Activated CD4-positive, alpha-beta T cell treated with anti-CD3 and anti-CD28 coated beads for 24 hours (primary cell): Measurements from ENCODE around the gene NECTIN4.
A peak's percentile ranks its signal among the peaks of the same experiment; 100 is the strongest.

Experiments used
- DNase-seq, 2 donors: peaks; one replicate each; pipeline ENCODE4 v3.0.0-alpha.2; 2020; ENCODE audit warnings: low read depth in 2 of 2

NECTIN4 gene

DNA sequence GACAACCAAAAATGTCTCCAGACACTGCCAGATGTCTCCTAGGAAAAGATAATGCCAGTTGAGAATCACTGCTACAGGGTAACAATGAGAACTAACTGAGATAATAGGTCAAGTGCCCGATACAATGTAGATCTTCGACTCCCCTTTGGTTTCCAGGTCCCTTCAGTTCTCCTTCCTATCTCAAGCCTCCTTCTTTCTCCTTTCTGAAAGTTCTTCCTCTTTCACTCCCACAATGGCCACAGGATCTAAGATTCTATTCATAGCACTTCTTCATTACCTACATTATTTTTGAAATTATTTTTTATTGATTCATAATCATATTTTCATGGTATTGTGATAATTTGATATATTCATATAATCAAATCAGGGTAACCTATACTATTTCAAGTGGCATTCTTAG lies 22.2 kb upstream of the NECTIN4 start:
- DNase-seq, result no peak

DNA sequence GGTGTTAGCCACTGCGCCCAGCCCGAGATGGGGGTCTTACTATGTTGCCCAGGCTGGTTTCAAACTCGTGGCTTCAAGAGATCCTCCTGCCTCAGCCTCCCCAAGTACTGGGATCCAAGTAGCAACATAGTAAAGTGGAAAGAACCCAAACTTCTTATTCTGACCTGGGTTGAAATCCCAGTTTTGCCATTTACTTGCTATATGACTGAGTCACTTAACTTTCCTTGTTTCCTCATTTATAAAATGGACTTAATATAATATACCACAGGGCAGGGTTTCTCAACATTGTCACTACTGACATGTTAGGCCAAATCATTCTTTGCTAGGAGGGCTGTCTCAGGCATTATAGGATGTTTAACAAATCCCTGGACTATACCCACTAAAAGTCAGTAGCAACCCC lies 21.8 kb upstream of the NECTIN4 start:
- DNase-seq, result no peak

DNA sequence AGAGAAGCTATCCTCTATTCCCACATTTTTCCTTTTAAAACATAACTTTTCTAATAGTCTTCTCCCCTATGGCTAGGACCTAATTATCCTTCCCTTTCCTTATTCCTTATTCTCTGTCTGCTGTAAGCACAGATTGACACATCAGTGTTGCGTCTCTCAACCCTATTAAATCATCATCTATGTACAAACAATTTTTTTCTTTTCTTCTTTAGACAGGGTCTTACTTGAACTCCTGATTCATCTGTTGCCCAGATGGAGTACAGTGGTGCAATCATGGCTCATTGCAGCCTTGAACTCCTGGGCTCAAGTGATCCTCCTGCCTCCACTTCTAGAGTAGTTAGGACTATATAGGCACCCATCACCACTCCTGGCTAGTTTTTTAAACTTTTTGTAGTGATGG lies 17.1 kb upstream of the NECTIN4 start:
- no peak for DNase-seq

DNA sequence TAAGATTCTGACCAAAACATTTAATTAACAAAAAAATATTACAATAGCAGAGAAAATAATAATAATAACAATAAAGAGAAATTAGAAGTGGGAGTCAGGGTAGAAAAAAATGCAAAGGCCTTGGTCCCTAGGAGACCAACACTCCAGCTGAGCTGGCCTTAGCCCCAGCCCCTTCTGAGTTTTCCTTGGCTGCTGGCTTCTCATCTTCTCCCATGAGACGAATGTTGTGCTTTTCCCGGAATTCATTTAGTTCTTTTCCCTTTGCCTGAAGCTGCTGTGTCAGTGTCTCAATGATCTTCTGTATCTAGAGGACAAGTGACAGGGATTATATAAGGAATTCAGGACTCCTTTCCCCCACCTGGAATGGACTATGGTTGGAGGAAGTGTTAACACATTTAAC lies 11.2 kb upstream of the NECTIN4 start:
- no peak for DNase-seq

DNA sequence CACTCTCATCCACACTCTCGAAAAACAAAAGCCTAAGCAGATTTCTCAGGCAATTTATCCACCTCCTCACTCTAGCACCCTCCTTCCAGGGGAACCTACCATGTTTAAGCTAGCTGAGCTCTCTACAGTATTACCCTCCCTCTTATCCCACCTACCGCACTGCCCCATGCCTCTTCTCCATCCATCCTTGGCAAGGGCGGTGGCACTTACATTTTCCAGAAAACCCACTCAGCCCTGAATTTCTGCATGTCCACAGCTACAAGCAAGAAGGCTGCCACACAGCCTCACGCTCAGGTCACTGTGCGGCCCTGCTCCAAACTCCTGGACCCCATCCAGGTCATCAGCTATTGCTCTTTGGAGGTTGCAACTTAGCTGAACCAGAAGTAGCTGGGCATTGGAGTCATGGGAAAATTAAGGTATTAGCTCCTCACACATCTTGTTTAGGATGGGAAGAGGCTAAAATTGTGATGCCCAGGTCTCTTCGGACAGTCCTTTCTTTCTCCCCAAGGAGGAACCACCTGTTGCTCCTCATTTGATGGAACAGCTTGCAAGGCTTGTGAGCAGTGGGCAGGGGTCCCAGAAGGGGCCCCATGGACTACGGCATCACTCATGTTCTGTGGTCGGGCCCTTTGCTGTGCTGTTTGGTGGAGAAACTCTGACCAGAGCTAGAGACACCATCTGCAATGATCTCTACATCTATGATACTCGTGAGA lies 9.9 kb upstream of the NECTIN4 start:
- DNase-seq, result no peak

DNA sequence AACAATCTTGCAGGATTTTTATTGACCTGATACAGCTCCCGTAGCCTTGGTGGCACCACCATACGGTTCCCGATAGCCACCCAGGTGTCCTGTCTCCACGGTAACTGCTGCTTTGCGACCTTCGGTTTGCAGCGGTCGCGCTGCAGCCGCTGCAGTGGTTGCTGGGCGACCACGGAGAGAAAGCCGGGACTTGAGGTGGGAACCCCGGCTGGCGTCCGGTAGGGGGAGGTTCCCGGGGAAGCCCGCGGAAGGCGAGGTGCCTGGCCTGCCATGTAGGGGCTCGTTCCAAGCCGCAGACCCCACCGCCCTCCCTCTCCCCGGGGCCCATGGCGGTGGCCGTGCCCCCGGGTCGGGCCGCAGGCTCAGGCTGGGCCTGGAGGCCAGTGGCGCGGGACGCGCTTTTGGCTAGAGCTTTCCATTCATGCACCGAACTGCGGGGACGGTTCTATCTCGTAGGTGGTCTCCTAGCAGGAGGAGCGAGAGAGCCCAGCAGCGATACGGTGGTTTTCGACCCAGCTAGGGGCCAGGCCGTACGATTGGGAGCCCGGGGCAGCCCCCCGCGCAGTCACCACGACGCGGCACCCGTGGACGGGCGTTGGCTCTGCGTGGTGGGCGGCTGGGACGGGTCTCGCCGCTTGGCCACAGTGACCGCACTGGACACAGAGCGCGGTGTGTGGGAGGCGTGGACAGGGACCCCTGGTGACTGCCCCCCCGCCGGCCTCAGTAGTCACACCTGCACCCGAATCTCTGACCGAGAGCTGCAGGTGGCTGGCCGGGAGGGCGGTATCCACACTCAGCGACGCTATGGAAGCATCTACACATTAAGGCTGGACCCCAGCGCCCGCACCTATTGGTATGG lies 9.1 kb upstream of the NECTIN4 start, which contains the start of gene KLHDC9:
Gene KLHDC9, plus strand, starts transcription at position 152 of the 859 bp plus-strand sequence. Its CDS starts 175 bp downstream, at position 327.
- peak; percentile 36 to 52 for DNase-seq

DNA sequence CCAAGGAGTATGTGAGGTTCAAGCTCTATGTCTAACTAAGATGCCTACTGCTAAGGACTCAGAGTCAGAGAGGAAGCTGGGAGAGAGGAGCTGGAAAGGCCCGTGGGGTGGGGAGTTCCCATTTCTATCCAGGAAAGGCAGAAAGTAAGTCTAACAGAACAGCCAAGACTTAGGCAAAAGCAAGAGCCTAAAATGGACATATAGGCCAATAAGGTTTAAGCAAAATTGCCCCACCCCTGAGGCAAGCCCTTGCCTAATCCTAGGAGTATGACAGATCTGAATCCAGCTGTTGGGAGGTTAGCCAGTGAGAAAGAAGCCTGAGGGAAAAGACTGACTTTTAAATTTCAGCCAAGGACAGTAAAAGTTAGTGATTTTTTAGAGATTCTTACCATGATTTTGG lies 7.2 kb upstream of the NECTIN4 start:
- no peak for DNase-seq

DNA sequence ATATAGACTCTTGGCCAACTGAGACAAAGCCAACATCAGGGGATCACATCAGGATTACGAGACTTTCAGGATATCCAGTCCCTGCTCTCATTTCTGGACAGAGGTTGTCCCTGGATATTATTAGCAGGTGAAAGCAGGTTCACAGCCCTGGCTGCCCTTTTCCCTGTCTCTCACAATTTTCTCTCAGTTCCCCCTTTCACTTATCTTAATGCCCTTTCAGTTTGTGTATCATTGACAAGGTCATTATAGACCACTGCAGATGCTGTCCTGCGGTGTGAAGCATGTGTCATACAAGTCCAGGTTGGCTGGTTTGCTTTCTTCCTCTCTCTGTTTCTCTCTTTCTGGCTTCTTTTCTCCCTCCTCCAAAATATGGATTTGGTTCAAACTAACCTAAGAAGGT lies 6.7 kb upstream of the NECTIN4 start:
- DNase-seq, result no peak

DNA sequence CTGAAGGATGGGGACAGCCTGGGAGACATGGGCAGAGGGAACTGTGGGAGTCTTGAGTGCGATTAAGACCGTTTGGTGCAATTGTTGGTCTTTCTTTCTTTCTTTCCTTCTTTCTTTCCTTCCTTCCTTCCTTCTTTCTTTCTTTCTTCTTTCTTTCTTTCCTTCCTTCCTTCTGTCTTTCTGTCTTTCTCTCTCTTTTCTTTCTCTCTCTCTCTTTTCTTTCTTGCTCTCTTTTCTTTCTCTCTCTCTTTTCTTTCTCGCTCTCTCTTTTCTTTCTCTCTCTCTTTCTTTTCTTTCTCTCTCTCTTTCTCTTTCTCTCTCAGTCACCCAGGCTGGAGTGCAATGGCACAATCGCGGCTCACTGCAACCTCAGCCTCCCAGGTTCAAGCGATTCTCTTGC lies 5.9 kb upstream of the NECTIN4 start:
- DNase-seq, result no peak

DNA sequence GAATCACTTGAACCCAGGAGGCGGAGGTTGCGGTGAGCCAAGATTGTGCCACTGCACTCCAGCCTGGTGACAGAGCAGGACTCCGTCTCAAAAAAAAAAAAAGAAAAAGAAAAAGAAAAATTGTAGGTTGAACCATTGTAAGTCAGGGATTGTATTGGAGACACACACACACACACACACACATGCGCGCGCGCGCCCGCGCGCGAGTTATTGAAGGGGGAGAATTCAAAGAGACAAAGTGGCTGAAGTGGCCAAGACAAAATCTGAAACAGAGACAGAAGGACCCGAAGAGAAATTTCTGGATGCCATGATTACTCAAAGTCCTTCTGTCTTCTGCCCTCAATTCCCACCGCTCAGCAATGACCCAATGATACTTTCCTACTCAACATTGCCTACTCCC lies 5.1 kb upstream of the NECTIN4 start:
- no peak for DNase-seq

DNA sequence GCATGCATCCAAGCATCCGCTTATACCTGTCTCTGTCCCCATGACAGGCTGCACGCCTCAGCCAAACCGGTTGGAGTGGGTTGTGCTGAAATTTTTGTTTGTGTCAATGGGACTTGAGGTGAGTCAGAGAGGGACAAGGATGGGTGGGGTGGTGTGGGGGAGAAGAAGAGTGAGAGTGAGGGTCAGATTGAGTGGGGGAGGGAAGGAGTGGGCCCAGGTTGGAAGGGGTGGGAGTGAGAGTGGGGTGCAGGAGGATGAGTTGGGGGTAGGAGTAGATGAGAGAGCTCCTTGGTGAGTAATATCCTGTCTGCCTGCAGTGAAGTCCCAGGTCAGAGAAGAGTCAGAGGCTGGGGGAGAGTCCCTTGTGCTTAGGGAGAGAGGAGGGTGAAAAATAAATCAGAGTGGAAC lies 3.3 kb upstream of the NECTIN4 start:
- peak in 1 of 2 donors; percentile 19 for DNase-seq

DNA sequence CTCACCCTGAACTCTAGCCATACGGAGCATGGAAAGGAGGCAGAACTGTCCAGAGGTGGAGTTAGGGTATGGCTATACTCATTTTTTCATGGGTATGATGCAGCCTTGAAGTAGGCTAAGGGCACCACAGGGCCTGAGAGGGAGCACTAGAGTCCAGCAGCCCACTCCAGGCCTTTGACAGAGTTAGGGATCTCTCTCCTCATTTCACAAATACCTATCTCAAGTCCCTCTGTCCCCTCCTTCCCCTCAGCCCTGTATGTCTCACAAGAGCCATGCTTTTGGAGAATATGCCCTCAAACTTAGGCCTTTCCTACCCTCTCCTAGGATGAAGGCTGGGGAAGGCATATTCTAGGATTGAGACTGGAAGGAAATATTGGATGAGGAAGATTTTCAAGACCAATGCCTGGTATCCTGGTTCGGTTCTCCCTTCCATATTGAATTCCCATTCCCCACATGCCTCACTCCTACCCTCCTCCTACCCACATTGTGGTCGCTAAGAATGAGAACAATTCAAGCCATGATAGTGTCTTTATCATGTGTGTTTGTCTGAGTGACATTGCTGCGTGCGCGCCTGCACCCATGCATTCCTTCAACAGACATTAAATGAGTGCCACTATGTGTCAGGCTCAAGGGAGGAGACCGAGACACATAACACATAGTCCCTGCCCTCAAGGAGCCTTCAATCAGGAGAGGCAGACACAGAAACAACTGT lies 2.6 kb upstream of the NECTIN4 start:
- no peak for DNase-seq

DNA sequence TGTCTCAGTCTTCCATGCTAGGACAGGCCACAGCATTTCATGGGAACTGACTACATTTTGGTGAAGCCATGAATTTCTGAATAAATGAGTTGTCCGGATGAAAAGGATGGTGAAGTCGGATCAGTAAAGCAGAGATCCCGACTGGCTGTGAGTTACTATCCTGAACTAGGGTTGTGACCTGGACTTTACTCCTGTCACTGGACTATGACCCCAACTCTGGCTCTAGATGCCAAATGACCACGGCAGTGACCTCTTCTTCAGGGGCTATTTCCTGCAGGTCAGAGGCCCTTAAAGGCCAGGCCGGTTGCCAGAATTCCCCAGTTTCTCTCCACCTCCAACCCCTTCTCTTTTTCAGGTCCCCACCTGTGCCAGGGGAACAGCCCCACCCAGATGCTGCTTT lies 1.7 kb upstream of the NECTIN4 start:
- no peak for DNase-seq

DNA sequence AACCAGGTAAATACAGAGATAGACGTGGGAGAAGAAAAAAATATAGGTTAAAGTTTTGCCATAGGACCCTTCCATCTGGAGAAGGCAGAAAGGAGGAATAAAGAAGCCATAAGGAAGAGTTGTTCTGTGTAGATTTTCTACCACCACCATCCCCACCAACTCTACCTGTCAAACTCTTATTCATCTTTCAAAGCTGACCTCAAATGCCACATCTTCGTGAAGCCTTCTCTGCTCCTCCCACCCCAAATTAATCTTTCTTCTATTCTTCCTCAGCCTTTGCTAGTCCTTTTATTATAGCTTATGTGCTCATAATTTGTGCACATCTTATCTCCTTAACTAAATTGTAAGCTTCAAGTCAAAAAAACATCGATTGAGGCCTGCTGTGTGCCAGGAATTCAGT lies 1.3 kb upstream of the NECTIN4 start:
- DNase-seq, result no peak

DNA sequence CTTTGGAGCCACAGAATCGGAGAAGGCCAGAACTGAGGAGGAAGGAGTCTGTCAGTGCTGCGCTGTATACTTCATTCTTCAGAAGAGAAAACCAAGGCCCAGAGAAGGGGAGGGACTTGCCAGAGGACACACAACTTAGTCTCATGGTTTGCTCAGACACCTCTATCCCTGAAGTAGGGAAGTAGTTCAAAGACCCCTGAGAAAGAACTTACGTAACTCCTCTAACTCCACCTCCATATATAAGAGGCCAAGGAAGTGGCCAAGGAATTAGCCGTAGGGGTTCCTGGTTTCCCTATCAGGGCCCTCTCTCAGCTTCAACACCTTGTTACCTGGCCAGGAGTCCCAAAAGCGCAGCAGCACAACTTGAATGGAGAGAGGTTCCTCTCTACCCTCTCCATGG lies 580 bp upstream of the NECTIN4 start:
- DNase-seq, result no peak

DNA sequence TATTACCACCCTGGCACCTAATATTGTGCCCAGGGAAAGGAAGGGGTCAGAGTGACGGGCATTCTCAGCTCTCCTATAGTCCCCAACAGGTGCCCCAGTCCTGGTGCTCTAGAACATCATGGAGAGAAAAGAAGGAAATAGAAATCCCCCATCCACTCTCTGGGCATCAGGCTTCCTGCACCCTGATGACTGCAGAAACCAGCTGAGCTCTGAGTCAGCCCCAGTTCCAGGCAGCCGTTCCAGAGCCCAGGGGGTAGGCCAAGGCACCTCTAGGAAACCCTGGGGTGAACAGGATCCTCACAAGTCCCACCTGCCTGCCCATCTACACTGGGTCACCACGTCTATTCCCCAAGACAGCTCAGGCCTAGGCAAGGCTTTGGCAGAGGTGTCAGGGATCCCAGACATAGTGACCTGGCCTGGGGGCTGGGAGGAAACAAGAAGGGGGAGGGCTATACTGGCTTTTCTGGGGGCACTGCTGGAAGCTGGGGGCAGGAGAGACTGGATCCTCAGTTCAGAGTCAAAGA lies 709 bp downstream of the NECTIN4 start:
- DNase-seq, result no peak

DNA sequence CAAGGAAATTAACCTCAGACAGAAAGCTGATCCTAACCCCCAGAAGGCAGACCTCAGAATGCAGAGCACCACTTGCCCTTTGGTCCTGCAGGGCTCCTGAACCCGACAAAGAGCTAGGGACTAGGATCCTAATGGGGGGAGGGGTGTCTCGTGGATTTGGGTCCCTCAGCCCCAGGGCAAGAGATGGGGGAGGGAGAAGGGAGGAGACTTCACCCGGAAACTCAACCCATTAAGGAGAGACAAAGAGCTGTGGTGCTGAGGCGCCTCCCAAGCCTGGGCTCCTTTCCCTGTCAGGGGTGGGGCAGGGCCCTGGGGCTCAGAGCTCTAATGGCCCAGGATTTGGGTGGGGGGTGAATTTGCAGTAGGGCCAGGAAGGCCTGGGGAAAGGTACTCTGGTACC lies 2.9 kb downstream of the NECTIN4 start:
- DNase-seq, result no peak

DNA sequence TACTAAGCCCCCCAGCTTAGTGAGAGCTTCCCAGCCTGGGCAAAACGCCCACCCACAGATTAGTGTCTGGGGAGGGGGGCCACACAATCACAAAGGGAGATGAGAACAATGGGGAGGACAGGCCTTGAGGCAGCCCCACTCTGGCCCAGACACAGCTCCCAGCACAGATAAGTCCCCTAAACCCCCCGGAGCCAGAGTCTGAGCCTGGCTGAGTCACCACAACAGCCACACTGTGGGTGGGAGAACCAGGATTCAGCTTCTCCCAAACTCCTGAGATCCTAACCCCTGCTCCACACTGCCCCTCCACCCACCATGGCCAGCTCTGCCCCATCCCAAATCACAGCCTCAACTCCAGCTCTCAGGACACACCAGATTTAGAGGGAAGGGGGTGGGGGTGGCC lies 4.2 kb downstream of the NECTIN4 start:
- no peak for DNase-seq

DNA sequence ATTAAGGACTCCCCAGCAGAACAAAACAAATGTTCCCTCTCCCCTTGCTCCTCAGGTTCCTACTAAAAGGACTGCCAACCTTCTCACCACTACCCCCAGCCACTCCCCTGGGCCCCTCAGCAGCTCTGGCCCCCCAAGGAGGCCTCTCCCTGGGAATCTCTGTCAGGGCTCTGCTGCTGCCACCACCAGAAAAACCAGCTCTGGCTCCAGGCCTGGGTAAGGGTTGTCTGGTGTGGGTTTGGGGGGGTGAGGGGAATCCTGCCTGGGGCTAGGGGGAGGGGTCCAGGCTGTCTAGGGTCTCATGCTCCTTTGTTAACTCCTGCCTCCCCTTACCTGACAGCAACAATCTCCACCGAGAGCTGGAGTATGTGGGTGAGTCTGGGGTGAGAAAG lies 4.8 kb downstream of the NECTIN4 start:
- no peak for DNase-seq

DNA sequence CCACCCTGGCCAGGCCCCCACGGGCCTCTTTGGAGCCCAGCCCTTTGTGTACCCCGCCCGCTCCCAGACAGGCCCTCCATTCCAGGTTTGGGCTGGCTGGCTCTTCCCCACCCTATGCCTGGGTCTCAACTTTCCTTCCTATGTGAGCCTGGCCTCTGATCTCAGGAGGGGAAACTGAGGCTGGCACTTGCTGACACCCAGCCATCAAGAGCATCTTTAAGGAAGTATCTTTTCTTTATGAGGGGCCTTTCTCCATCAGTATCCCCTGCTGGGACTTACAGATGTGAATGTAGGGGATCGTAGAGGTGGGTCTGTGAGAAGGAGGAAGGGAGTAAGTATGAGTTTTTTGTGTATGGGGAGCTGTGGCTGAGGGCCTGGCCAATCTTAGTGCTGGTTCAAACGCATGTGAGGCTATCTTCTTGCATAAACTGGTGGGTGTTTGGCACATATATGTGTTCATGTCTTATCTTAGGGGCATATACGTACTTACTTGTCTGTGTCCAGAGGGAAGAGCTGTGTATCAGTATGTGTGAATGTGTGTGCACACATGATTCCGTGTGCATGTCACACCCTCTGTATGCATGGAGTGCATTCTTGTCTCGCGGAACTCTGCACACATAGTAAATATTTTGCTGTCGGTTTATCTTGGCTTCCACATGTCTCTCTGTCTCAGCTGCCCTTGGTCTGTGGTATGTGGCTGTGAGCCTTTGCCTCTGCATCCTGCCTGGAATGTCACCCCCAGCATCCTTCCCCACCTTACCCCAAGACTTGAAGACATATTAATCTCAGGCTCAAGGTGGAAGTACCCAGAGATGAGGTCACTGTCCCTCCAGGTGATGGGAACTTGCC lies 5.4 kb downstream of the NECTIN4 start:
- no peak for DNase-seq

DNA sequence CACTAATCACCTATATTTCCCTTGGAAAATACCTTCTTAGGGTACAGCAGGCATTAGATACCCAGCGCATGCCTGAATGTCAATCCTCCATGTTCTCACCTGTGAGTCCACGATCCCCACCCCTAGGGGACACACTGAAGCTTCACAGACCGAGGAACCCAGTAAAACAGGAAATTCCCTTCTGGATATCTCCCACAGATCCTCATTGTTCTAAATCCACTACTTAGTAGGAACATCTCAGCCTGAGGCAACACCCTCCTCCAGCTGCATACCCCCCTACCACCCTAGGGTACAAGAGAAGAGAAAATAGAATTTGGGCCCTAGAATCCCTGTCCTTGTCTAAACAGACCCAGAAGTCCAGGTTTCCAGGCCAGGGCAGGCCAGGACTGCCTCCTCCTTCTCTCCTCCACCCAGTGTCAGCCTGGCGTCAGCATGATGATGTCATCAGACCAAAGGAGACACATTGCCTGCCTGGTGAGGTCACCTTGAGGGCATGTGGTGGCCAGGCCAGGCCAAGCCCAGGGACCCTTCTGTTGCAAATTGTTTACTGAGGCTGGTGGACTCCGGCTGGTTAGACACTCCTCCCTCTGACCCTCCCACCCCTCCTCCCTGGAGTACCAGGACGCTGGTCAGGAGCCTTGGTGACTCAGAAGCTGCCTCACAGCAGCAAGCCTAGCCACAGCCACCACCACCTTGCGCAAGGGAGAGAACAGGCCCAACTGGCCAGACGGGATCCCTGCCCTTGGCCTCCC lies 6.2 kb downstream of the NECTIN4 start:
- DNase-seq, result no peak
